Colonic mucosa (tissue), 4 donors: ENCODE data around the gene TBC1D20. TPM values are rescaled to one million over a fixed set of nuclear protein-coding genes. Genes with fewer than 3 reads are reported as not detected.
A peak's percentile ranks its signal among the peaks of the same experiment; 100 is the strongest.

Experiments used
- DNase-seq: peaks from one replicate; pipeline ENCODE4 v3.0.0-alpha.2; 2020
- H3K27ac ChIP-seq: fragments of 200-600 bp; one replicate; pipeline ENCODE4 v1.8.0; 2021
- H3K27me3 ChIP-seq: fragments of 200-600 bp; one replicate; pipeline ENCODE4 v1.8.0; 2021
- H3K36me3 ChIP-seq: fragments of 200-600 bp; one replicate; pipeline ENCODE4 v1.8.0; 2021
- H3K4me1 ChIP-seq: fragments of 200-600 bp; one replicate; pipeline ENCODE4 v1.8.0; 2021; ENCODE audit warnings: mild to moderate bottlenecking
- H3K4me3 ChIP-seq: fragments of 200-600 bp; one replicate; pipeline ENCODE4 v1.8.0; 2021
- H3K9ac ChIP-seq, 2 donors: one replicate each; pipeline ENCODE4 v1.7.0; 2013; ENCODE audit warnings: control low read depth in 2 of 2, low read depth in 2 of 2, low read length in 2 of 2
- H3K9me3 ChIP-seq: fragments of 200-600 bp; one replicate; pipeline ENCODE4 v1.8.0; 2021
- CTCF ChIP-seq: fragments of 200-600 bp; IDR thresholded peaks from one replicate; pipeline ENCODE4 v1.8.0; 2022; ENCODE audit warnings: antibody characterized with exemption, mild to moderate bottlenecking
- intact Hi-C: fragments of 100-400 bp; cut with DNase I; formaldehyde crosslinking; loops from one replicate; pipeline ENCODE4 v1.14.1; 2022
- total RNA-seq, 2 donors: library from RNA; stranded (reverse); fragmentation: NEBNext Ultra II Directional in 1 of 2; extraction: Animal tissue kit (Norgen Biotek cat#: 25700) in 1 of 2; gene quantifications; one replicate each; pipeline ENCODE4 v1.2.1, GENCODE V29; 2021
- donor health status: healthy.
- donor health status: DM: no; HTN: no; CAD: no.
- donor health status: DM: no; HTN: no; CAD: no.

The TBC1D20 gene
- total RNA-seq, 2 donors from 2014 or later = 25.4 to 31.9 TPM

- no peak for TF ChIP-seq CTCF
- H3K9ac ChIP-seq = no peak overlapping the region
- intact Hi-C loops = no loop called here
- DNase-seq = no peak
- H3K4me1 ChIP-seq = no peaks in the 10 kb centered on the region
- no peaks in the 10 kb centered on the region for H3K27me3 ChIP-seq
- no peak overlapping the region for H3K27ac ChIP-seq
- no peak overlapping the region for H3K4me3 ChIP-seq
- H3K36me3 ChIP-seq = no peaks in the 10 kb centered on the region
- no peaks in the 10 kb centered on the region for H3K9me3 ChIP-seq
Observed at GRCh38 chr20:421685-422250, 40.6 kb downstream of the TBC1D20 start.

- no peak for TF ChIP-seq CTCF
- peak overlapping the region; percentile 12 for H3K4me3 ChIP-seq
- H3K36me3 ChIP-seq = no peaks in the 10 kb centered on the region
- H3K4me1 ChIP-seq = no peaks in the 10 kb centered on the region
- peak; percentile 85 for DNase-seq
- H3K9me3 ChIP-seq = no peaks in the 10 kb centered on the region
- intact Hi-C loops = no loop called here
- H3K27ac ChIP-seq = no peak overlapping the region
- no peaks in the 10 kb centered on the region for H3K27me3 ChIP-seq
- H3K9ac ChIP-seq = peak overlapping the region in 1 of 2 donors; percentile 46
Observed at GRCh38 chr20:420721-421574, 41.4 kb downstream of the TBC1D20 start.

- peak; percentile 30 for DNase-seq
- H3K36me3 ChIP-seq = peaks cover 4% of the 10 kb centered on the region
Observed at GRCh38 chr20:420166-420620, 42.1 kb downstream of the TBC1D20 start.

GRCh38 chr20:419556-420165 is 42.7 kb downstream of the TBC1D20 start:
- Histone ChIP-seq H3K36me3 (peaks cover 4% of the 10 kb centered on the region), H3K9ac (peak overlapping the region; percentile 44 to 58)

More at GRCh38 chr20:420166-420620, 42.1 kb downstream of the TBC1D20 start:
- Histone ChIP-seq H3K9ac (peak overlapping the region; percentile 44 to 58), H3K4me3 (no peak overlapping the region), H3K27ac (peak overlapping the region; percentile 40), H3K27me3 (no peaks in the 10 kb centered on the region), H3K9me3 (no peaks in the 10 kb centered on the region), H3K4me1 (no peaks in the 10 kb centered on the region)
- intact Hi-C loops = no loop called here
- TF ChIP-seq CTCF = no peak

More at GRCh38 chr20:419556-420165, 42.7 kb downstream of the TBC1D20 start:
- Histone ChIP-seq H3K27me3 (no peaks in the 10 kb centered on the region), H3K4me1 (no peaks in the 10 kb centered on the region), H3K27ac (peak overlapping the region; percentile 40), H3K4me3 (no peak overlapping the region), H3K9me3 (no peaks in the 10 kb centered on the region)
- peak; percentile 35 for TF ChIP-seq CTCF
- intact Hi-C loops = no loop called here
- DNase-seq = peak; percentile 87
